DMS 273 treated with DMSO at 0.1 percent for 48 hours (cell line): ENCODE results near the gene CCT6B.

Experiments used
- DNase-seq: peaks from one replicate; lab custom pipeline; 2025; lab: John Stamatoyannopoulos, UW

The CCT6B gene

DNA sequence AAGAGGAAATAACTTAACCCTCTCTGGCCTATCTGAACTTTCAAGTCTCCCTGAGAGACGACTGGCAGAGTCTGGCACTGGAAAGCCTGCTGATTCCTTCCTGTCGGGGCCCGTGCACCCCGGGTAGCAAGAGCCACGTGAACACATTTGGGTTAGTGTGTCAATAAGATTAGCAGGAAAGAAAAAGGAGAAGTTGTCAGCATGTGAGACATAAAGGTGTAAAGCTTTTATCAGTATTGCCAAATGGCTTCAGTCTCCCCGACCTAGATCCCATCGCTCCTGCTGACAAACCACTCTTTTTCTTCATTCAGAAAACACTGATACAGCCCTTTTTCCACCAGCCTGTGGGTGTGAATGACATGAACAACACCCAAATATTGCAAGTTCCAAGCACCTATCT is 74.4 kb downstream of the CCT6B start:
- DNase-seq: no peak

DNA sequence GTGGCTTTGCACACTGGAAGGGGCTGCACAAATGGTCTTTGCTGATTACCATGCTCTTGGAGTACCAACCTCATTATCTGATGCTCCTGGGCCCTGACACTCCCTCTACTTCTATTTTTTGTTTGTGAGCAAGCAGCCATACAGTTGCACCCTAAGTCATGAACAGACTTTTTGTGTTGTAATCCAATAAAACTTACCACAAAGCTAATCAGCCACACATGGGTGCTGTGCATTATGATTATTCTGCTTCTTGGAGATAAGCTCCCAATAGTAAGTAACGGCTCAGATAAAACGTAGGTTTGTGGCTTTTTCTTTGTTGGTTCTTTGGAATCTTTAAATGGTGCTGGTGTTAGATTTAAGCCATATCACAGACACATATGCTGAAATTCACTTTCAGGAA is 76.2 kb downstream of the CCT6B start:
- no peak for DNase-seq

DNA sequence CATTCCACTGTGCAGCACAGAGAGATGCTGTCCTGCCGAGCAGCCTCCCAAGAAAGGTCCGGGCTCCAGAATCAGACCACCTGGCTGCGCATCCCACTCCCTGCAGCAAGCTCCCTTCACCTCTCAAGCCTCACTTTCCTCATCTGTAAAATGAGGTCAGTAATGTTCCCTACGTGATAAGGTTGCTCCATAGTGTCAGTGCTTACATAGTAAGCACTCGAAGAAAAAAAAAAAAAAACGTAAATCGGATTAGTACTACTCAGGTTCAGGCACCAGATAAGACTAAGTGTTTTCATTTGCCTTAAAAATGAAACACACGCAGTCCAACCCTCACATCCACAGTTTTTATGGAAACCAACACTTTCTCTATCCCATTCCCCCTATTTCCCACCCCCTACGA is 76.7 kb downstream of the CCT6B start:
- no peak for DNase-seq

DNA sequence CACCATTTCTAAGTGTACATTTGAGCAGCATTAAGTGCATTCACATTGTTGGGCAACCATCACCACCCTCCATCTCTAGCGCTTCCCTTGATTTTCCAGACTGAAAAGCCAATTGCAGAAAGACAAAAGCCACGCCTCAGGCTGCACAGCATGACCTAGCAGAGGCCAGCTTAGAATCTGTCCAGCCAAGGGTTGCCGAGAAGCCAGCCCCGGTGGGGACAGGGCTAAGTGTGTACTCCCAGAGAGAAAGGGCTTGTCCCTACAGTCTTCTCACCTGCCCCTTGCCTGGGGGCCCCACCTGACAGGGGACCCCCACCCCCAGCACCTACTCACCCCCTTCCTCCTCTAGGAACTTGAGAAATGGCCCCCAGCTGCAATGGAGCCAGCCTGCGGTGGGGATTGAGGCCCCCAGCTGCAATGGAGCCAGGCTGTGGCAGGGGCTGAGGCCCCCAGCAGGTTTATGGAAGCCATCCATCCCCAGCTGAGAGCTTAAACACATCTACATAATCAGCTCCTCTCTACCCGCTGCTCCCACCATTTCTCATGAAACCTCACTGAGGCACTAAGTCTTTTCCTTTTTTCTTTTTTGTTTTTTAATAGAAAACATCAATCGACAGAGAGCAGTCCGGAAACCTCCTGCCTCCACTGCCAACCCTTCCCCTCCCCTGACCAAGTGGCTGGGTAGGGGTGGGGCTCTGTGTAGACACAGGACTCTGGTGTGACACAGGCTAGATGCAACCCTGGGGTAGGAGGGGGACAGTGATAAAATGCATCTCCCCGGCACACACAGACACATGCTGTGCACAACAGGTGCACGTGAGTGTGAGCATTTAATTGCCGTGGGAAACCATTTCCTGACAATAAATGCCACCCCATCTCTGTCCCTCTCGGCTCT is 77.9 kb downstream of the CCT6B start:
- no peak for DNase-seq

DNA sequence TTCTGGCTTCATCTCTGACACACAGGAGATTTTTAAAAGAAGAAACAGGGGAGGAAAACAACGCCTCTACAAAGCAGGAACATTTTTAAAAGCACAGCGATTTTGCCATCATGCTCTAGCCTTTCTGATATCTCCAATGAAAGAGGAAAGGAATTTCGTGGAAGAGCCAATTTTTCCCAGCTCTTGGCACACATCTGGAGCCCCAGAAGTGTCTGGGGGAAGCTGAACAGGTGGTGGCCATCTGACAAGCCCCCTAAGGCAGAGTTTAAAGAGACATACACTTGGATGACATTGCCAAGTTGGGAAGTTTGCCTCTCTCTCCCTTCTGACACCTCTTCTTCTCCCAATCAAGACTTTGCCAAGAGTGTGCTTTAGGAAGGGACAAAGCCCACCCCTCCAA is 82.1 kb downstream of the CCT6B start:
- DNase-seq: no peak
